Measurements from ENCODE around the gene IKZF1.

Gene IKZF1

GRCh38 chr7:50295133-50295532, 9.4 kb upstream of the IKZF1 start:
- DNase-seq (ENCODE audit: low read depth): no peak
- no peak overlapping the region for H3K4me3 ChIP-seq (ENCODE audit: low read depth, low read length)
- TF ChIP-seq POLR2A (IDR thresholded peaks at IDR 0.05; ENCODE audit: extremely low read depth, insufficient read length): no peak
- no peak for TF ChIP-seq MYC (IDR thresholded peaks at IDR 0.05; ENCODE audit: low read depth, low read length)
- TF ChIP-seq CTCF (IDR thresholded peaks at IDR 0.05; ENCODE audit: low read depth, low read length): no peak
- TF ChIP-seq MAX (IDR thresholded peaks at IDR 0.05; ENCODE audit: low read depth, low read length): no peak

- DNase-seq (ENCODE audit: low read depth): no peak
- H3K4me3 ChIP-seq (ENCODE audit: low read depth, low read length): no peak overlapping the region
- no peak for TF ChIP-seq POLR2A (IDR thresholded peaks at IDR 0.05; ENCODE audit: extremely low read depth, insufficient read length)
- no peak for TF ChIP-seq MYC (IDR thresholded peaks at IDR 0.05; ENCODE audit: low read depth, low read length)
- TF ChIP-seq MAX (IDR thresholded peaks at IDR 0.05; ENCODE audit: low read depth, low read length): no peak
- TF ChIP-seq CTCF (IDR thresholded peaks at IDR 0.05; ENCODE audit: low read depth, low read length): no peak
These were observed 7.7 kb upstream of the IKZF1 start for GRCh38 chr7:50296799-50297198.

GRCh38 chr7:50298811-50299562, 5.5 kb upstream of the IKZF1 start:
- DNase-seq (ENCODE audit: low read depth): no peak
- no peak for TF ChIP-seq MYC (IDR thresholded peaks at IDR 0.05; ENCODE audit: low read depth, low read length)
- no peak for TF ChIP-seq MAX (IDR thresholded peaks at IDR 0.05; ENCODE audit: low read depth, low read length)
- H3K4me3 ChIP-seq (ENCODE audit: low read depth, low read length): no peak overlapping the region

GRCh38 chr7:50300336-50300735, 4.2 kb upstream of the IKZF1 start:
- no peak for TF ChIP-seq MYC (IDR thresholded peaks at IDR 0.05; ENCODE audit: low read depth, low read length)
- TF ChIP-seq MAX (IDR thresholded peaks at IDR 0.05; ENCODE audit: low read depth, low read length): no peak
- no peak for TF ChIP-seq CTCF (IDR thresholded peaks at IDR 0.05; ENCODE audit: low read depth, low read length)
- TF ChIP-seq POLR2A (IDR thresholded peaks at IDR 0.05; ENCODE audit: extremely low read depth, insufficient read length): no peak
- DNase-seq (ENCODE audit: low read depth): no peak

GRCh38 chr7:50302486-50303334, 1.8 kb upstream of the IKZF1 start:
- no peak overlapping the region for H3K4me3 ChIP-seq (ENCODE audit: low read depth, low read length)
- DNase-seq (ENCODE audit: low read depth): peak; percentile 48
- TF ChIP-seq MAX (IDR thresholded peaks at IDR 0.05; ENCODE audit: low read depth, low read length) (no peak), POLR2A (IDR thresholded peaks at IDR 0.05; ENCODE audit: extremely low read depth, insufficient read length) (no peak)

More at GRCh38 chr7:50300336-50300735, 4.2 kb upstream of the IKZF1 start:
- no peak overlapping the region for H3K4me3 ChIP-seq (ENCODE audit: low read depth, low read length)

GRCh38 chr7:50303335-50304128, 984 bp upstream of the IKZF1 start:
- TF ChIP-seq CTCF (IDR thresholded peaks at IDR 0.05; ENCODE audit: low read depth, low read length) (no peak), MYC (IDR thresholded peaks at IDR 0.05; ENCODE audit: low read depth, low read length) (no peak), MAX (IDR thresholded peaks at IDR 0.05; ENCODE audit: low read depth, low read length) (no peak), POLR2A (IDR thresholded peaks at IDR 0.05; ENCODE audit: extremely low read depth, insufficient read length) (no peak)
- H3K4me3 ChIP-seq (ENCODE audit: low read depth, low read length): no peak overlapping the region
- peak; percentile 70 for DNase-seq (ENCODE audit: low read depth)
